Medulla oblongata (tissue), 1 donor: ENCODE measurements around the gene KLHL2.

Experiments
- DNase-seq: peaks from one replicate; pipeline ENCODE4 v3.0.0-alpha.2; 2015; ENCODE audit errors: extremely low spot score

KLHL2 gene

GRCh38 chr4:165288639-165289422 is 81.5 kb downstream of the KLHL2 start:
- no peak for DNase-seq

DNA sequence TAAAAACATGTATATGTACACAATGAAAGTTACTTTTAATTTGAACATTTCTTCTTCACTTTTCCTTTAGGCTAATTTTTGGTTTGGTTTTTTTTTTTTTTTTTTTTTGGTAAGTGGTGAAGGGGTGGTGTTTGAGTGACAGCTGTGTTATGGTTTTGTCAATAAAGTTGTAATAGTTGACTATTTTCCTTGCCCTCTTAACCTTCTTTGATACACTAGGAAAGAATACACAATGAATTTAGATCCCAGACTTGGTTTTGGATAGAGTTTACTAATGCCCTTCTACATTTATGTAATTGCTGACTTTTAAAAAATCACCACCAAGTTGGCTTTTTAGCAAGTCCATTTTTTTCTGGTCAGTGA is 82.0 kb downstream of the KLHL2 start:
- no peak for DNase-seq

DNA sequence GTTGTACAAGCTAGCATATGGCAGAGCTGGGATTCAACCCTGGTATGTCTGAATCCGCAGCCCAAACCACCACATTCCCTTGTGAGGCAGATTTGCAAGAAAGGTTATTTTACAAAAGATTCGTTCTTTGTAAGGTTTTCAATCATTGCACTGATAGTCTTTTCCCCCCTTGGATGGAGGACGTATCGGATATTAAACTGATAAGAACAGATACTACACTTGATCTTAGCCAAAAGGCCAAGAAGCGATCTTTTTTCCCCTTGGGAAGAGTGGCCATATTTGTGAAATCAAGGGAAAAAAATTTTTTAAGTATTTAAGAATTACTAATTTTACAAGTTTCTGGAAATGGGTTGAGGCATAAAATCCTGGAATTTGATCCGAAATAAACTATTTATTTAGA is 85.7 kb downstream of the KLHL2 start:
- DNase-seq: no peak

DNA sequence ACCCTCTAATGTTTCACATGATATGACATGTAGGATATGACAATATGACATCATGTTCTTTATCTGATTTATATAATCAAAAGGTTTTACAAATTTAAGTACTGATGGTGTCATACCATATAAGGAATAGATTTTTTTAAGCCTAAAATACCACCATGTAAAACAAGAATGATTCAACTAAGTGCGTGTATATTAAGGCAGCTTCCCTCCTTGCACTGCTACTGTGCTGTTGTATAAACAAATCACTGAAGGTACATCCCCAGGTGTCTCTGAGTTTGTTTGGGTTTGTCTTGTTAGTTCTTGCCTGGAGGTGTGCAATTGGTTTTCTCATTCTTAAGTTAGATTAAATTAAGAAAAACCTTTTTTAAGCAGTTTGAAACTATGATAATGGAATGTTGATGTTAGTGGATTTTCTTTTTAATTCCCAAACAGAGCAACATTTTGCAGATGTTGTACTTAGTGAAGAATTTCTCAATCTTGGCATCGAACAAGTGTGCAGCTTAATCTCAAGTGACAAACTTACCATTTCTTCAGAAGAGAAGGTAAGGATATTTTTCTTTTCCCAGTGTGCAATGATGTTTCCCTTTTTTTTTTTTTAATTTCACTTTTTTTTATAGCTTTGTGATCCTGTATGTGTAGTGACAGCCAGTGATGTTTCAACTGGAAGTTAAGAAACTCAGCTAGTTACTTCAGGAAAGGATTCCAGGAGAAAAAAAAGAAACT is 86.7 kb downstream of the KLHL2 start:
- DNase-seq: no peak

GRCh38 chr4:165294907-165295306 is 87.5 kb downstream of the KLHL2 start:
- DNase-seq: peak; percentile 35

- no peak for DNase-seq
These were observed 90.3 kb downstream of the KLHL2 start for GRCh38 chr4:165297626-165298025.

- no peak for DNase-seq
These were observed 92.2 kb downstream of the KLHL2 start for GRCh38 chr4:165299399-165300060.

DNA sequence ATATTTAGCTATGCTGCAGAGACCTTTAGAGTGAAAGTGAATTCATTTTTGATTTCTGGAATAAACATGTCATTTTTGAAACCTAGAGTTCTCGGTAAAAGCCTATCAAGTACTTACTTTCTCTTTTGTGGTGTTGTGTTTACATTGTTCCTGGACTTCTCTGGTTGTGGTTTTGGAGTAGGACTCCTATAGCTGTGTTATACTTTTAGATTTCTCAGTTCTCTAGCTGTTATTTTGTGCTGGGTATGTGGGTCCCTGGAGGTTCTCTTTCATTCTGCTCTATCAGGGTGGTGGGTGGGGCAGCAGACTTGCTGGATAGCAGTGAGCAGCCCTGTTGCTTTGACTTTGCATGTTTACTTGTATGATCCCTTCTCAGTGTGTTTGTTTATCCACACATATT is 94.5 kb downstream of the KLHL2 start:
- DNase-seq: peak; percentile 28

GRCh38 chr4:165302658-165303057 is 95.3 kb downstream of the KLHL2 start:
- DNase-seq: no peak

DNA sequence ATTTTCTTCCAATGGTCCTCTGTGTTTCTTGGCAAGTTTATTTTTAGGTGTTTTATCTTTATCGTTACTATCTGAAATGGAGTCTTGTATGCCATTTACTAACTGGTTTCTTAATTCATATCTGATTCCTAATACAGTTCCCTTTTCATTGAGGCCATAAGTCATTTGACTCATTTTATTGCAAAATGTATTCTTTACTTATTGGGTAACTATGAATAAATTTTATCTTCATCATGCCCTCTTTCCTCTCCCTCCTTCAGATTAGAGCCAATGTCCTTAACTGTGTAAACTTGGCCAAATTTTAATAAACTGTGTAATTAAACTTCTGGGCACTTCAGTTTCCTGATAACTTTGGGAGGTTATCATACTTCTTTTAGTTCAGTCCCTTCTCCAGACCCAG is 100.8 kb downstream of the KLHL2 start:
- no peak for DNase-seq

- no peak for DNase-seq
These were observed 101.2 kb downstream of the KLHL2 start for GRCh38 chr4:165308606-165309005.

DNA sequence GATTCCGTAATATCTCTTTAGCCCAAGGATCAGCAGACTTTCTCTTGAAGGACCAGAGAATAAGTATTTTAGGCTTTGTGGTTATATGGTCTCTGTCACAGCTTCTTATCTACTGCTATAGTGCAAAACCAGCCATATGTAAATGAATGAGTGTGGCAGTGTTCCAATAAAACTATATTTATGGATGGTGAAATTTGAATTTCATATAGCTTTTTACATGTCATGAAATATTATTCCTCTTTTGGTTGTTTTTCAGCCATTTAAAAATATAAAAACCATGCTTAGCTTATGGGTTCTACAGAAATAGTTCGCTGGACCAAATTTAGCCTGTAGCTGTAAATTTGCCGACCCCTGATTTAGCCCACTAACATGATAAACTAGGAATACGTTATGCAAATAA is 102.1 kb downstream of the KLHL2 start:
- DNase-seq: no peak

- DNase-seq: no peak
These were observed 105.1 kb downstream of the KLHL2 start for GRCh38 chr4:165312506-165312905.

GRCh38 chr4:165319030-165319429 is 111.7 kb downstream of the KLHL2 start:
- DNase-seq: no peak

DNA sequence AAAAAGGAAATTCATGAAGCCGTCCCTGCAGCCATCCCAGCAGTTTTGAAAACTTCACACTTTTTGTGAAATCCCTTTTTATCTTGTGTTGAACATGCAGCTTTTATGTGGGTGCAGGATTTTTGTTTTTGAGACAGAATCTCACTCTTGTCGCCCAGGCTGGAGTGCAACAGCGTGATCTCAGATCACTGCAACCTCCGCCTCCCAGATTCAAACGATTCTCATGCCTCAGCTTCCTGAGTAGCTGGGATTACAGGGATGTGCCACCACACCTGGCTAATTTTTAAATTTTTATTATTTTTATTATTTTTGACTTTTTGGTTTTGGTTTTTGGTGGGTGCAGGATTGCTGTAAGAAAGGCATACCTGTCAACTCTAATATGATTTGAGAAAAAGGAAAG is 112.1 kb downstream of the KLHL2 start:
- no peak for DNase-seq

GRCh38 chr4:165324236-165324917 is 117.0 kb downstream of the KLHL2 start:
- DNase-seq: no peak

DNA sequence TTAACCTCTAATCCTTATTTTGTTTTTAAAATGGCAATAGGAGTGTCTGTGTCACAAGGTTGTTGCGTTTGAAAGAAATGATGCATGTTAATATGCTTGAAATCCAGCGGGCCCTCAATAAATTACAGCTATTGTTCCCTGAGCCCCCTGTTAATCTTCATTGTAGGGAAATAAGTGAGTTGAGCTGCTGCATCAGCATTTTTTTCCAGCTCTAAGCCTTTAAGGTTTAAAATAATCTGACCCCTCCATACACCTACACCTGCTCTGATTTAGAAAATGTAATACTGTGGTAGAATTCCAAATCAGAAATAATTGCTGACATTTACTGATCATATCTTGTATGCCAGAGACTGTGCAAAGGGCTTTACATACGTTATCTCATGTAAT is 117.5 kb downstream of the KLHL2 start:
- no peak for DNase-seq

DNA sequence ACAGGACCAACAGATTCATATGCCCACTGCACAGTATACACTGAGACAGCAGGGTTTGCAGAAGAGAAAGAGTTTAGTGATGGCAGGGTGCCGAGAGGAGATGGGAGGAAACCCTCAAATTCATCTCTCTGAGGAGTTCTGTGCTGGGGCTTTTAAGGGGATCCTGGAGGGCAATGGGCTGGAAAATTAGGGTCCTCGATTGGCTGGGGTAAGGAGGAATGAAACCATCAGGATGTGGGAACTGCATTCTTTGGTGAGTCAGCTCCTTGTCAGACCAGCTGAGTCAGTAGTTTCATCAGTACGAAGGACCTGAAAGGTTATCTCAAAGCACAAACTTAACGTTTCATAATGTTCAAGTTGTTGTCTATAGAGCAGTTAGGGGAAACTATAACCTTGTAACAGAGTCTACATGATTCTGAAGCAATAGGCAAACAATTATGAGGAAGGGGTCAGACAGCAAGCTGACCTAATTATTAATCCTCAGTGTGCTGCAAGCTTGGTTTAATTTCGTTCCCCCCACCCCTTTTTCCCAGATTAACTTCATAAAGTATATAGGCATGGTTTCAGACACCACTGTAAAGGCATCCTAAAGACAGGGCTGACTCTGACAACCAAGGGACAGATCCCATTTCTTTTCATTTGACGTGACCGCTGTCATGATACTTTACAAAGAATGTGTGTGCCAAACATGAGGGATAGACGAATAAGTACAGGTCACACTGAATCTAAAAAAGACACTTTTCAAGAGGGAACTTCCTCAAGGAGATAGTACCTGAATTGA is 118.6 kb downstream of the KLHL2 start:
- DNase-seq: peak; percentile 47

- DNase-seq: peak; percentile 65
These were observed 119.5 kb downstream of the KLHL2 start for GRCh38 chr4:165326831-165327210.

- peak; percentile 99 for DNase-seq
These were observed 120.1 kb downstream of the KLHL2 start, which contains the start of gene MSMO1 for GRCh38 chr4:165327211-165328100. TSS of gene MSMO1 (plus strand) at chr4:165327669. CDS start at chr4:165333371, 5,702 bp downstream.

DNA sequence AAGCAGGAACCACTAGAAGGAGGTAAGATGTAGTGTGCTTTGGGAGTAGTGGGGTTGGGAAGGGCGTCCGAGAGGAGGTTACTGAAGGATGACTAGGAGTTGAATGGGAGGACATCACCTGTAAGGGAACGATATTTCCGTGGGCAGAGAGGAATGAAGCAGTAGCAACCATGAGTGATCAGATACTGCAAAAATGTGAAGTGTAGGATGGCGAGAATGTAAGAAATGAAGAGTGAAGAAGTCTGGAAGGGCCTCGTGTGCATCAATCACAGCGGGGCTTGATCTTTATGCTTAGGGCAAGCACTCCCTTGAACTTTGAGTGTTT is 120.7 kb downstream of the KLHL2 start:
- no peak for DNase-seq
